GM23338 (cell line): Measurements from ENCODE around the gene HCRTR2. TPM values are rescaled to one million over a fixed set of nuclear protein-coding genes. Genes with fewer than 3 reads are reported as not detected.

Experiments used
- ATAC-seq: fragments of 200-7000 bp; cut with Tn5 transposase; 3 replicates; pipeline ENCODE4 v1.9.1; 2020
- DNase-seq: peaks from one replicate; pipeline ENCODE4 v3.0.0-alpha.2; 2015; ENCODE audit warnings: low spot score
- H2AFZ ChIP-seq: fragments of 200-600 bp; sonication (generic); 2 replicates; pipeline ENCODE4 v1.8.0; 2016; ENCODE audit warnings: antibody characterized with exemption, mild to moderate bottlenecking, moderate library complexity
- H3F3A ChIP-seq: fragments of 200-600 bp; sonication (generic); replicated peaks from 2 replicates; pipeline ENCODE4 v1.8.0; 2017; ENCODE audit warnings: antibody characterized with exemption, mixed run types, low read depth
- H3K27ac ChIP-seq: fragments of 200-600 bp; sonication (generic); 2 replicates; pipeline ENCODE4 v1.6.1; 2016; ENCODE audit warnings: low read depth
- H3K27me3 ChIP-seq: fragments of 200-600 bp; sonication (generic); 2 replicates; pipeline ENCODE4 v1.8.0; 2016; ENCODE audit warnings: mild to moderate bottlenecking, mixed run types, moderate library complexity; ENCODE audit not compliant: insufficient read depth
- H3K36me3 ChIP-seq: fragments of 200-600 bp; sonication (generic); 2 replicates; pipeline ENCODE4 v1.8.0; 2016; ENCODE audit warnings: mild to moderate bottlenecking; ENCODE audit not compliant: insufficient read depth
- H3K4me1 ChIP-seq: fragments of 200-600 bp; sonication (generic); 2 replicates; pipeline ENCODE4 v1.8.0; 2016; ENCODE audit warnings: mild to moderate bottlenecking, moderate library complexity; ENCODE audit not compliant: insufficient read depth
- H3K4me2 ChIP-seq: fragments of 200-600 bp; sonication (generic); 2 replicates; pipeline ENCODE4 v1.7.1; 2017; ENCODE audit warnings: mixed run types
- H3K4me3 ChIP-seq: fragments of 200-600 bp; sonication (generic); 2 replicates; pipeline ENCODE4 v1.6.1; 2016; ENCODE audit warnings: mixed run types
- H3K79me2 ChIP-seq: fragments of 200-600 bp; sonication (generic); replicated peaks from 2 replicates; pipeline ENCODE4 v1.8.0; 2017; ENCODE audit warnings: mild to moderate bottlenecking; ENCODE audit not compliant: insufficient read depth
- H3K9me2 ChIP-seq: fragments of 200-600 bp; sonication (generic); 2 replicates; pipeline ENCODE4 v1.8.0; 2017; ENCODE audit not compliant: insufficient read depth
- H4K20me1 ChIP-seq: fragments of 200-600 bp; sonication (generic); replicated peaks from 2 replicates; pipeline ENCODE4 v1.8.0; 2017; ENCODE audit warnings: mild to moderate bottlenecking; ENCODE audit not compliant: insufficient read depth
- H3K27ac Mint-ChIP-seq: 2 replicates; pipeline ENCODE4 v1.8.0; 2020; ENCODE audit warnings: inconsistent platforms, mild to moderate bottlenecking, moderate library complexity, mixed read lengths
- H3K27me3 Mint-ChIP-seq: 3 replicates; pipeline ENCODE4 v1.8.0; 2022; ENCODE audit warnings: low read depth, mild to moderate bottlenecking, moderate library complexity, mixed read lengths, inconsistent platforms; ENCODE audit not compliant: insufficient read depth, poor library complexity
- H3K36me3 Mint-ChIP-seq: 3 replicates; pipeline ENCODE4 v1.8.0; 2021; ENCODE audit warnings: low read depth, mild to moderate bottlenecking, inconsistent platforms, moderate library complexity, mixed read lengths
- H3K4me1 Mint-ChIP-seq: 3 replicates; pipeline ENCODE4 v1.8.0; 2020; ENCODE audit warnings: mild to moderate bottlenecking, inconsistent platforms, mixed read lengths
- H3K4me3 Mint-ChIP-seq: 3 replicates; pipeline ENCODE4 v1.8.0; 2021; ENCODE audit warnings: moderate library complexity, mild to moderate bottlenecking, inconsistent platforms, mixed read lengths
- H3K9me3 Mint-ChIP-seq: 3 replicates; pipeline ENCODE4 v1.8.0; 2020; ENCODE audit warnings: moderate library complexity, mild to moderate bottlenecking, inconsistent platforms, mixed read lengths
- CREB1 ChIP-seq: fragments of 250-450 bp; sonication (Bioruptor Pico); IDR thresholded peaks from 2 replicates; pipeline ENCODE4 v1.5.0; 2020; ENCODE audit warnings: low read depth, mild to moderate bottlenecking, moderate library complexity
- CTCF ChIP-seq, 2 experiments: fragments of 200-600 bp in 1 of 2; sonication (generic) in 1 of 2; conservative IDR thresholded peaks; 2 replicates each; pipeline versions ENCODE4 v1.5.1 to v1.6.1; 2016 to 2017; ENCODE audit warnings: antibody characterized with exemption in 2 of 2, low read depth in 2 of 2, mild to moderate bottlenecking in 2 of 2, moderate library complexity in 1 of 2
- ETS1 ChIP-seq: IDR thresholded peaks from 2 replicates; pipeline ENCODE4 v1.6.1; 2016; ENCODE audit warnings: antibody characterized with exemption
- EZH2 ChIP-seq: fragments of 200-600 bp; sonication (generic); IDR thresholded peaks from one replicate; pipeline ENCODE4 v1.8.0; 2017; ENCODE audit warnings: antibody characterized with exemption, mild to moderate bottlenecking, low read depth; ENCODE audit not compliant: unreplicated experiment
- EZH2phosphoT487 ChIP-seq: fragments of 200-600 bp; sonication (generic); IDR thresholded peaks from one replicate; pipeline ENCODE4 v1.8.1; 2018; ENCODE audit warnings: antibody characterized with exemption; ENCODE audit not compliant: unreplicated experiment
- JUNB ChIP-seq: IDR thresholded peaks from one replicate; pipeline ENCODE4 v1.6.1; 2016; ENCODE audit warnings: antibody characterized with exemption; ENCODE audit not compliant: unreplicated experiment
- POLR2AphosphoS5 ChIP-seq: IDR thresholded peaks from 2 replicates; pipeline ENCODE4 v1.6.1; 2016; ENCODE audit warnings: antibody characterized with exemption, low read depth
- REST ChIP-seq: IDR thresholded peaks from one replicate; pipeline ENCODE4 v1.6.1; 2018; ENCODE audit warnings: antibody characterized with exemption; ENCODE audit not compliant: unreplicated experiment
- STAT1 ChIP-seq: IDR thresholded peaks from one replicate; pipeline ENCODE4 v1.6.1; 2016; ENCODE audit warnings: antibody characterized with exemption; ENCODE audit not compliant: unreplicated experiment
- ZNF114 ChIP-seq: fragments of 250-450 bp; sonication (Bioruptor Pico); IDR thresholded peaks from 2 replicates; pipeline ENCODE4 v1.5.0; 2020; ENCODE audit warnings: mild to moderate bottlenecking, moderate library complexity
- ZNF462 ChIP-seq: fragments of 250-450 bp; sonication (Bioruptor Pico); IDR thresholded peaks from 2 replicates; pipeline ENCODE4 v1.5.0; 2020; ENCODE audit warnings: mild to moderate bottlenecking, moderate library complexity
- polyA plus RNA-seq: library from polyadenylated mRNA; unstranded; fragments of >200 nt; fragmentation: Nextera tagmentation; extraction: Ambion mirVana; gene quantifications from 2 replicates; pipeline ENCODE4 v1.2.1, GENCODE V29; 2016
- total RNA-seq: library from RNA; depleted of rRNA; stranded (reverse); fragments of >200 nt; shearing (Covaris generic); gene quantifications from 2 replicates; pipeline ENCODE4 v1.2.3, GENCODE V29; 2014

HCRTR2 gene
- total and polyA plus RNA-seq, 2 experiments from 2014 or later: 0.15 TPM; not detected in 1

GRCh38 chr6:55290736-55291135 is 116.4 kb downstream of the HCRTR2 start:
- Mint-ChIP-seq H3K27ac (no peak overlapping the region), H3K4me1 (no peaks in the 10 kb centered on the region), H3K9me3 (no peaks in the 10 kb centered on the region), H3K36me3 (no peaks in the 10 kb centered on the region), H3K27me3 (no peaks in the 10 kb centered on the region), H3K4me3 (no peak overlapping the region)
- H3K4me3 ChIP-seq: no peak overlapping the region
- H3K4me1 ChIP-seq: no peaks in the 10 kb centered on the region
- H3K4me2 ChIP-seq: no peak overlapping the region
- no peaks in the 10 kb centered on the region for H3K27me3 ChIP-seq
- no peak for TF ChIP-seq JUNB
- TF ChIP-seq ZNF114 (CRISPR knock-in tag): no peak
- no peak for TF ChIP-seq CREB1
- TF ChIP-seq ETS1: no peak
- TF ChIP-seq EZH2: no peak
- no peak for TF ChIP-seq REST
- TF ChIP-seq POLR2AphosphoS5: no peak
- TF ChIP-seq STAT1: no peak
- TF ChIP-seq EZH2phosphoT487: no peak
- TF ChIP-seq ZNF462 (CRISPR knock-in tag): no peak
- TF ChIP-seq CTCF (conservative IDR thresholded peaks at IDR 0.05; ENCODE audit: low read depth in 2 of 2): no peak
- ATAC-seq (no peak), DNase-seq (no peak)
- H3K9me2 ChIP-seq: no peaks in the 10 kb centered on the region
- H3K27ac ChIP-seq: no peak overlapping the region
- no peaks in the 10 kb centered on the region for H3K36me3 ChIP-seq
- no peaks in the 10 kb centered on the region for H3F3A ChIP-seq
- no peaks in the 10 kb centered on the region for H4K20me1 ChIP-seq
- no peaks in the 10 kb centered on the region for H3K79me2 ChIP-seq
- H2AFZ ChIP-seq: no peak overlapping the region
